GM23338 (cell line): ENCODE results near the gene ASPSCR1. TPM values are rescaled to one million over a fixed set of nuclear protein-coding genes. Genes with fewer than 3 reads are reported as not detected.

Experiments
- ATAC-seq: fragments of 200-7000 bp; cut with Tn5 transposase; 3 replicates; pipeline ENCODE4 v1.9.1; 2020
- DNase-seq: peaks from one replicate; pipeline ENCODE4 v3.0.0-alpha.2; 2015; ENCODE audit warnings: low spot score
- H2AFZ ChIP-seq: fragments of 200-600 bp; sonication (generic); 2 replicates; pipeline ENCODE4 v1.8.0; 2016; ENCODE audit warnings: antibody characterized with exemption, mild to moderate bottlenecking, moderate library complexity
- H3F3A ChIP-seq: fragments of 200-600 bp; sonication (generic); replicated peaks from 2 replicates; pipeline ENCODE4 v1.8.0; 2017; ENCODE audit warnings: antibody characterized with exemption, mixed run types, low read depth
- H3K27ac ChIP-seq: fragments of 200-600 bp; sonication (generic); 2 replicates; pipeline ENCODE4 v1.6.1; 2016; ENCODE audit warnings: low read depth
- H3K27me3 ChIP-seq: fragments of 200-600 bp; sonication (generic); 2 replicates; pipeline ENCODE4 v1.8.0; 2016; ENCODE audit warnings: mild to moderate bottlenecking, mixed run types, moderate library complexity; ENCODE audit not compliant: insufficient read depth
- H3K36me3 ChIP-seq: fragments of 200-600 bp; sonication (generic); 2 replicates; pipeline ENCODE4 v1.8.0; 2016; ENCODE audit warnings: mild to moderate bottlenecking; ENCODE audit not compliant: insufficient read depth
- H3K4me1 ChIP-seq: fragments of 200-600 bp; sonication (generic); 2 replicates; pipeline ENCODE4 v1.8.0; 2016; ENCODE audit warnings: mild to moderate bottlenecking, moderate library complexity; ENCODE audit not compliant: insufficient read depth
- H3K4me2 ChIP-seq: fragments of 200-600 bp; sonication (generic); 2 replicates; pipeline ENCODE4 v1.7.1; 2017; ENCODE audit warnings: mixed run types
- H3K4me3 ChIP-seq: fragments of 200-600 bp; sonication (generic); 2 replicates; pipeline ENCODE4 v1.6.1; 2016; ENCODE audit warnings: mixed run types
- H3K79me2 ChIP-seq: fragments of 200-600 bp; sonication (generic); replicated peaks from 2 replicates; pipeline ENCODE4 v1.8.0; 2017; ENCODE audit warnings: mild to moderate bottlenecking; ENCODE audit not compliant: insufficient read depth
- H3K9me2 ChIP-seq: fragments of 200-600 bp; sonication (generic); 2 replicates; pipeline ENCODE4 v1.8.0; 2017; ENCODE audit not compliant: insufficient read depth
- H4K20me1 ChIP-seq: fragments of 200-600 bp; sonication (generic); replicated peaks from 2 replicates; pipeline ENCODE4 v1.8.0; 2017; ENCODE audit warnings: mild to moderate bottlenecking; ENCODE audit not compliant: insufficient read depth
- H3K27ac Mint-ChIP-seq: 2 replicates; pipeline ENCODE4 v1.8.0; 2020; ENCODE audit warnings: inconsistent platforms, mild to moderate bottlenecking, moderate library complexity, mixed read lengths
- H3K27me3 Mint-ChIP-seq: 3 replicates; pipeline ENCODE4 v1.8.0; 2022; ENCODE audit warnings: low read depth, mild to moderate bottlenecking, moderate library complexity, mixed read lengths, inconsistent platforms; ENCODE audit not compliant: insufficient read depth, poor library complexity
- H3K36me3 Mint-ChIP-seq: 3 replicates; pipeline ENCODE4 v1.8.0; 2021; ENCODE audit warnings: low read depth, mild to moderate bottlenecking, inconsistent platforms, moderate library complexity, mixed read lengths
- H3K4me1 Mint-ChIP-seq: 3 replicates; pipeline ENCODE4 v1.8.0; 2020; ENCODE audit warnings: mild to moderate bottlenecking, inconsistent platforms, mixed read lengths
- H3K4me3 Mint-ChIP-seq: 3 replicates; pipeline ENCODE4 v1.8.0; 2021; ENCODE audit warnings: moderate library complexity, mild to moderate bottlenecking, inconsistent platforms, mixed read lengths
- H3K9me3 Mint-ChIP-seq: 3 replicates; pipeline ENCODE4 v1.8.0; 2020; ENCODE audit warnings: moderate library complexity, mild to moderate bottlenecking, inconsistent platforms, mixed read lengths
- CREB1 ChIP-seq: fragments of 250-450 bp; sonication (Bioruptor Pico); IDR thresholded peaks from 2 replicates; pipeline ENCODE4 v1.5.0; 2020; ENCODE audit warnings: low read depth, mild to moderate bottlenecking, moderate library complexity
- CTCF ChIP-seq, 2 experiments: fragments of 200-600 bp in 1 of 2; sonication (generic) in 1 of 2; conservative IDR thresholded peaks; 2 replicates each; pipeline versions ENCODE4 v1.5.1 to v1.6.1; 2016 to 2017; ENCODE audit warnings: antibody characterized with exemption in 2 of 2, low read depth in 2 of 2, mild to moderate bottlenecking in 2 of 2, moderate library complexity in 1 of 2
- polyA plus RNA-seq: library from polyadenylated mRNA; unstranded; fragments of >200 nt; fragmentation: Nextera tagmentation; extraction: Ambion mirVana; gene quantifications from 2 replicates; pipeline ENCODE4 v1.2.1, GENCODE V29; 2016
- total RNA-seq: library from RNA; depleted of rRNA; stranded (reverse); fragments of >200 nt; shearing (Covaris generic); gene quantifications from 2 replicates; pipeline ENCODE4 v1.2.3, GENCODE V29; 2014
- TF ChIP-seq, protein P1 (sequence below): fragments of 250-450 bp; sonication (Bioruptor Pico); IDR thresholded peaks from 2 replicates; pipeline ENCODE4 v1.5.0; 2020; ENCODE audit warnings: mild to moderate bottlenecking, moderate library complexity

The ASPSCR1 gene
- total and polyA plus RNA-seq, 2 experiments from 2014 or later: 44.2 to 46.9 TPM

DNA sequence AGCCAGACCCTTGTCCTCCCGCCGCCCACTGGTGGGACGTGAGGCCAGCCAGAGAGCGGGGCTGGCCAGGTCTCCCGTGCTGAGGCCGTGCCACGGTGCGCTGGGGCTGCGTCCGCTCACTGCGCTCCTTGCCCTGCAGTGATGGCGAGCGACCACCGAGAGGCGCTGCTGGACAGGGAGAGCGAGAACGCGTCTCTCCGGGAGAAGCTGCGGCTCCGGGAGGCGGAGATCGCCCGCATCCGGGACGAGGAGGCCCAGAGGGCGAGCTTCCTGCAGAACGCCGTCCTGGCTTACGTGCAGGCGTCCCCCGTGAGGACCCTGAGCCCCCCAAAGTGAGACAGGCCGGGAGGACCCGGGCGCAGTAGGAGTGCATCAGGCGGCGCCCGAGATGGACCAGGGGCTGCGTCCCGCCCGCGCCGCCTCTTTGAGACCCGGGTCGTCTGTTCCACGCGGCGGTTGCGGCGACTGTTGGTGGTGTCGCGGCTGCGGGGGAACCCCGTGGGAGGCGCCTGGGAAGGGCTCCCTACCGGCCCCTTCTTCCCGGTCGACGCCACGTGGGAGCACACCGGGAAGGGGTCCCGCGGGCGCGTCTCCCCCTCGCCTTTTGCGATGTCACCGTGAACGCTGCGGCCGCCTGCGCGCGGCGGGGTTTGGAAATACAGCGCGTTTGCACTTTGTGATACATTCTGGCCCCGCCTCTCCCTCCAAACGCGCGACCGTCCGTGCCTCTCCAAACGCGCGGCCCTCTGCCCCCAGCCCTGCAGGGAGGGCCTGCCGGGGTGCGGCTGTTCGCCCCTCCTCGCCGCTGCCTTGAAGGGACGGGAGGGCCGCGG is 53.3 kb downstream of the ASPSCR1 start:
- peak overlapping the region; percentile 87 for H3K4me2 ChIP-seq
- TF ChIP-seq, protein P1, sequence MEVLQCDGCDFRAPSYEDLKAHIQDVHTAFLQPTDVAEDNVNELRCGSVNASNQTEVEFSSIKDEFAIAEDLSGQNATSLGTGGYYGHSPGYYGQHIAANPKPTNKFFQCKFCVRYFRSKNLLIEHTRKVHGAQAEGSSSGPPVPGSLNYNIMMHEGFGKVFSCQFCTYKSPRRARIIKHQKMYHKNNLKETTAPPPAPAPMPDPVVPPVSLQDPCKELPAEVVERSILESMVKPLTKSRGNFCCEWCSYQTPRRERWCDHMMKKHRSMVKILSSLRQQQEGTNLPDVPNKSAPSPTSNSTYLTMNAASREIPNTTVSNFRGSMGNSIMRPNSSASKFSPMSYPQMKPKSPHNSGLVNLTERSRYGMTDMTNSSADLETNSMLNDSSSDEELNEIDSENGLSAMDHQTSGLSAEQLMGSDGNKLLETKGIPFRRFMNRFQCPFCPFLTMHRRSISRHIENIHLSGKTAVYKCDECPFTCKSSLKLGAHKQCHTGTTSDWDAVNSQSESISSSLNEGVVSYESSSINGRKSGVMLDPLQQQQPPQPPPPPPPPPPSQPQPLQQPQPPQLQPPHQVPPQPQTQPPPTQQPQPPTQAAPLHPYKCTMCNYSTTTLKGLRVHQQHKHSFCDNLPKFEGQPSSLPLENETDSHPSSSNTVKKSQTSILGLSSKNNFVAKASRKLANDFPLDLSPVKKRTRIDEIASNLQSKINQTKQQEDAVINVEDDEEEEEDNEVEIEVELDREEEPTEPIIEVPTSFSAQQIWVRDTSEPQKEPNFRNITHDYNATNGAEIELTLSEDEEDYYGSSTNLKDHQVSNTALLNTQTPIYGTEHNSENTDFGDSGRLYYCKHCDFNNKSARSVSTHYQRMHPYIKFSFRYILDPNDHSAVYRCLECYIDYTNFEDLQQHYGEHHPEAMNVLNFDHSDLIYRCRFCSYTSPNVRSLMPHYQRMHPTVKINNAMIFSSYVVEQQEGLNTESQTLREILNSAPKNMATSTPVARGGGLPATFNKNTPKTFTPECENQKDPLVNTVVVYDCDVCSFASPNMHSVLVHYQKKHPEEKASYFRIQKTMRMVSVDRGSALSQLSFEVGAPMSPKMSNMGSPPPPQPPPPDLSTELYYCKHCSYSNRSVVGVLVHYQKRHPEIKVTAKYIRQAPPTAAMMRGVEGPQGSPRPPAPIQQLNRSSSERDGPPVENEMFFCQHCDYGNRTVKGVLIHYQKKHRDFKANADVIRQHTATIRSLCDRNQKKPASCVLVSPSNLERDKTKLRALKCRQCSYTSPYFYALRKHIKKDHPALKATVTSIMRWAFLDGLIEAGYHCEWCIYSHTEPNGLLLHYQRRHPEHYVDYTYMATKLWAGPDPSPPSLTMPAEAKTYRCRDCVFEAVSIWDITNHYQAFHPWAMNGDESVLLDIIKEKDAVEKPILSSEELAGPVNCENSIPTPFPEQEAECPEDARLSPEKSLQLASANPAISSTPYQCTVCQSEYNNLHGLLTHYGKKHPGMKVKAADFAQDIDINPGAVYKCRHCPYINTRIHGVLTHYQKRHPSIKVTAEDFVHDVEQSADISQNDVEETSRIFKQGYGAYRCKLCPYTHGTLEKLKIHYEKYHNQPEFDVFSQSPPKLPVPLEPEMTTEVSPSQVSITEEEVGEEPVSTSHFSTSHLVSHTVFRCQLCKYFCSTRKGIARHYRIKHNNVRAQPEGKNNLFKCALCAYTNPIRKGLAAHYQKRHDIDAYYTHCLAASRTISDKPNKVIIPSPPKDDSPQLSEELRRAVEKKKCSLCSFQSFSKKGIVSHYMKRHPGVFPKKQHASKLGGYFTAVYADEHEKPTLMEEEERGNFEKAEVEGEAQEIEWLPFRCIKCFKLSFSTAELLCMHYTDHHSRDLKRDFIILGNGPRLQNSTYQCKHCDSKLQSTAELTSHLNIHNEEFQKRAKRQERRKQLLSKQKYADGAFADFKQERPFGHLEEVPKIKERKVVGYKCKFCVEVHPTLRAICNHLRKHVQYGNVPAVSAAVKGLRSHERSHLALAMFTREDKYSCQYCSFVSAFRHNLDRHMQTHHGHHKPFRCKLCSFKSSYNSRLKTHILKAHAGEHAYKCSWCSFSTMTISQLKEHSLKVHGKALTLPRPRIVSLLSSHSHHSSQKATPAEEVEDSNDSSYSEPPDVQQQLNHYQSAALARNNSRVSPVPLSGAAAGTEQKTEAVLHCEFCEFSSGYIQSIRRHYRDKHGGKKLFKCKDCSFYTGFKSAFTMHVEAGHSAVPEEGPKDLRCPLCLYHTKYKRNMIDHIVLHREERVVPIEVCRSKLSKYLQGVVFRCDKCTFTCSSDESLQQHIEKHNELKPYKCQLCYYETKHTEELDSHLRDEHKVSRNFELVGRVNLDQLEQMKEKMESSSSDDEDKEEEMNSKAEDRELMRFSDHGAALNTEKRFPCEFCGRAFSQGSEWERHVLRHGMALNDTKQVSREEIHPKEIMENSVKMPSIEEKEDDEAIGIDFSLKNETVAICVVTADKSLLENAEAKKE: no peak
- TF ChIP-seq CTCF (conservative IDR thresholded peaks at IDR 0.05; ENCODE audit: low read depth in 2 of 2) (peak; percentile 55 to 97), CREB1 (CRISPR knock-in tag) (0 out of 2 replicates have a peak, but pooled peaks have one; percentile 39)
- H3K36me3 ChIP-seq: no peaks in the 10 kb centered on the region
- H4K20me1 ChIP-seq: no peaks in the 10 kb centered on the region; the same call in 1 of the 2 replicates
- Mint-ChIP-seq H3K4me3 (peak overlapping the region; percentile 73), H3K36me3 (peaks cover 3% of the 10 kb centered on the region; the same call in 2 of the 3 replicates), H3K27me3 (peaks cover 17% of the 10 kb centered on the region), H3K4me1 (peaks cover 19% of the 10 kb centered on the region), H3K27ac (no peak overlapping the region), H3K9me3 (no peaks in the 10 kb centered on the region; the same call in 2 of the 3 replicates)
- H3K27me3 ChIP-seq: no peaks in the 10 kb centered on the region
- H3K9me2 ChIP-seq: no peaks in the 10 kb centered on the region
- peaks cover 9% of the 10 kb centered on the region; the same call in 1 of the 2 replicates for H3K4me1 ChIP-seq
- peaks cover 8% of the 10 kb centered on the region; the same call in 1 of the 2 replicates for H3K79me2 ChIP-seq
- DNase-seq (peak; percentile 92), ATAC-seq (peak; percentile 54)
- no peak overlapping the region for H3K27ac ChIP-seq
- peaks cover 16% of the 10 kb centered on the region for H3F3A ChIP-seq
- peak overlapping the region; percentile 77 for H3K4me3 ChIP-seq
- H2AFZ ChIP-seq: 0 out of 2 replicates have a peak overlapping the region, but pooled peaks have one; percentile 32
